ENCODE measurements around the gene MESD. TPM values are rescaled to one million over a fixed set of nuclear protein-coding genes. Genes with fewer than 3 reads are reported as not detected.

Gene MESD
- total RNA-seq, 1 experiment from 2014 or later: 13.7 TPM

GRCh38 chr15:81010086-81010485 lies 20.5 kb upstream of the MESD start:
- Histone ChIP-seq H3K27me3 (ENCODE audit: low read length) (no peaks in the 10 kb centered on the region), H3K79me2 (ENCODE audit: low read length) (no peaks in the 10 kb centered on the region), H3K4me2 (ENCODE audit: low read depth, low read length, poor library complexity, severe bottlenecking) (no peak overlapping the region), H3K9me2 (replicated peaks; ENCODE audit: insufficient read depth, low read length) (no peaks in the 10 kb centered on the region), H4K20me1 (ENCODE audit: insufficient read depth, low read depth, low read length) (0 out of 2 replicates have a peak, but pooled peaks cover 17% of the 10 kb centered on the region), H3K36me3 (ENCODE audit: insufficient read depth, low read length) (no peaks in the 10 kb centered on the region), H3K9me3 (ENCODE audit: low read length) (no peaks in the 10 kb centered on the region), H2AFZ (ENCODE audit: low read length) (no peak overlapping the region), H3K4me3 (ENCODE audit: low read length) (no peak overlapping the region), H3K27ac (ENCODE audit: low read length) (no peak overlapping the region), H3K9ac (ENCODE audit: low read length) (no peak overlapping the region), H3K4me1 (ENCODE audit: low read length) (no peaks in the 10 kb centered on the region)
- DNase-seq: no peak

GRCh38 chr15:81008312-81008711 lies 18.7 kb upstream of the MESD start:
- Histone ChIP-seq H3K4me3 (ENCODE audit: low read length) (no peak overlapping the region), H3K79me2 (ENCODE audit: low read length) (no peaks in the 10 kb centered on the region), H3K4me1 (ENCODE audit: low read length) (no peaks in the 10 kb centered on the region), H3K9me2 (replicated peaks; ENCODE audit: insufficient read depth, low read length) (no peaks in the 10 kb centered on the region), H4K20me1 (ENCODE audit: insufficient read depth, low read depth, low read length) (peaks cover 29% of the 10 kb centered on the region), H3K27me3 (ENCODE audit: low read length) (no peaks in the 10 kb centered on the region), H3K36me3 (ENCODE audit: insufficient read depth, low read length) (no peaks in the 10 kb centered on the region), H3K4me2 (ENCODE audit: low read depth, low read length, poor library complexity, severe bottlenecking) (no peak overlapping the region), H3K9me3 (ENCODE audit: low read length) (no peaks in the 10 kb centered on the region), H3K9ac (ENCODE audit: low read length) (no peak overlapping the region), H2AFZ (ENCODE audit: low read length) (no peak overlapping the region), H3K27ac (ENCODE audit: low read length) (no peak overlapping the region)
- DNase-seq: no peak

- Histone ChIP-seq H3K4me1 (ENCODE audit: low read length) (no peaks in the 10 kb centered on the region), H3K36me3 (ENCODE audit: insufficient read depth, low read length) (no peaks in the 10 kb centered on the region), H3K9ac (ENCODE audit: low read length) (no peak overlapping the region), H3K27me3 (ENCODE audit: low read length) (no peaks in the 10 kb centered on the region), H3K4me2 (ENCODE audit: low read depth, low read length, poor library complexity, severe bottlenecking) (no peak overlapping the region), H3K79me2 (ENCODE audit: low read length) (no peaks in the 10 kb centered on the region), H3K4me3 (ENCODE audit: low read length) (no peak overlapping the region), H3K27ac (ENCODE audit: low read length) (no peak overlapping the region), H4K20me1 (ENCODE audit: insufficient read depth, low read depth, low read length) (peaks cover 33% of the 10 kb centered on the region), H2AFZ (ENCODE audit: low read length) (no peak overlapping the region), H3K9me2 (replicated peaks; ENCODE audit: insufficient read depth, low read length) (no peaks in the 10 kb centered on the region), H3K9me3 (ENCODE audit: low read length) (no peaks in the 10 kb centered on the region)
- no peak for DNase-seq
These were observed 17.9 kb upstream of the MESD start for GRCh38 chr15:81007428-81008064.

GRCh38 chr15:81006124-81006523 lies 16.5 kb upstream of the MESD start:
- no peak overlapping the region for H3K4me3 ChIP-seq (ENCODE audit: low read length)
- H3K9me3 ChIP-seq (ENCODE audit: low read length): no peaks in the 10 kb centered on the region
- H2AFZ ChIP-seq (ENCODE audit: low read length): no peak overlapping the region
- no peak overlapping the region for H3K4me2 ChIP-seq (ENCODE audit: low read depth, low read length, poor library complexity, severe bottlenecking)
- no peaks in the 10 kb centered on the region for H3K36me3 ChIP-seq (ENCODE audit: insufficient read depth, low read length)
- no peaks in the 10 kb centered on the region for H3K79me2 ChIP-seq (ENCODE audit: low read length)
- peaks cover 11% of the 10 kb centered on the region for H3K4me1 ChIP-seq (ENCODE audit: low read length)
- H3K27ac ChIP-seq (ENCODE audit: low read length): no peak overlapping the region
- H4K20me1 ChIP-seq (ENCODE audit: insufficient read depth, low read depth, low read length): peaks cover 33% of the 10 kb centered on the region
- H3K9me2 ChIP-seq (replicated peaks; ENCODE audit: insufficient read depth, low read length): no peaks in the 10 kb centered on the region
- H3K27me3 ChIP-seq (ENCODE audit: low read length): no peaks in the 10 kb centered on the region
- H3K9ac ChIP-seq (ENCODE audit: low read length): no peak overlapping the region
- no peak for DNase-seq

- Histone ChIP-seq H3K36me3 (ENCODE audit: insufficient read depth, low read length) (no peaks in the 10 kb centered on the region), H3K27me3 (ENCODE audit: low read length) (no peaks in the 10 kb centered on the region; the same call in 1 of the 2 replicates), H3K9me2 (replicated peaks; ENCODE audit: insufficient read depth, low read length) (no peaks in the 10 kb centered on the region), H2AFZ (ENCODE audit: low read length) (no peak overlapping the region), H4K20me1 (ENCODE audit: insufficient read depth, low read depth, low read length) (peaks cover 27% of the 10 kb centered on the region), H3K9ac (ENCODE audit: low read length) (no peak overlapping the region), H3K79me2 (ENCODE audit: low read length) (no peaks in the 10 kb centered on the region), H3K4me1 (ENCODE audit: low read length) (peaks cover 21% of the 10 kb centered on the region), H3K4me3 (ENCODE audit: low read length) (no peak overlapping the region), H3K27ac (ENCODE audit: low read length) (no peak overlapping the region), H3K9me3 (ENCODE audit: low read length) (no peaks in the 10 kb centered on the region), H3K4me2 (ENCODE audit: low read depth, low read length, poor library complexity, severe bottlenecking) (no peak overlapping the region)
- no peak for DNase-seq
These were observed 13.4 kb upstream of the MESD start for GRCh38 chr15:81003097-81003350.

- Histone ChIP-seq H3K9ac (ENCODE audit: low read length) (peak overlapping the region; percentile 94), H4K20me1 (ENCODE audit: insufficient read depth, low read depth, low read length) (peaks cover 27% of the 10 kb centered on the region), H3K27me3 (ENCODE audit: low read length) (no peaks in the 10 kb centered on the region; the same call in 1 of the 2 replicates), H3K4me3 (ENCODE audit: low read length) (peak overlapping the region; percentile 83; the same call in 1 of the 2 replicates), H3K9me3 (ENCODE audit: low read length) (no peaks in the 10 kb centered on the region), H3K79me2 (ENCODE audit: low read length) (no peaks in the 10 kb centered on the region), H2AFZ (ENCODE audit: low read length) (no peak overlapping the region), H3K27ac (ENCODE audit: low read length) (no peak overlapping the region), H3K4me2 (ENCODE audit: low read depth, low read length, poor library complexity, severe bottlenecking) (peak overlapping the region; percentile 85), H3K9me2 (replicated peaks; ENCODE audit: insufficient read depth, low read length) (no peaks in the 10 kb centered on the region), H3K4me1 (ENCODE audit: low read length) (peaks cover 21% of the 10 kb centered on the region), H3K36me3 (ENCODE audit: insufficient read depth, low read length) (no peaks in the 10 kb centered on the region)
- no peak for DNase-seq
These were observed 12.9 kb upstream of the MESD start for GRCh38 chr15:81002331-81003096.

- peaks cover 21% of the 10 kb centered on the region for H3K4me1 ChIP-seq (ENCODE audit: low read length)
- H3K9ac ChIP-seq (ENCODE audit: low read length): peak overlapping the region; percentile 94
- H4K20me1 ChIP-seq (ENCODE audit: insufficient read depth, low read depth, low read length): peaks cover 27% of the 10 kb centered on the region
- no peaks in the 10 kb centered on the region for H3K9me3 ChIP-seq (ENCODE audit: low read length)
- no peaks in the 10 kb centered on the region for H3K9me2 ChIP-seq (replicated peaks; ENCODE audit: insufficient read depth, low read length)
- peak overlapping the region; percentile 83 for H3K4me3 ChIP-seq (ENCODE audit: low read length)
- H3K27me3 ChIP-seq (ENCODE audit: low read length): no peaks in the 10 kb centered on the region; the same call in 1 of the 2 replicates
- no peaks in the 10 kb centered on the region for H3K79me2 ChIP-seq (ENCODE audit: low read length)
- H3K4me2 ChIP-seq (ENCODE audit: low read depth, low read length, poor library complexity, severe bottlenecking): peak overlapping the region; percentile 85
- no peak for DNase-seq
- no peaks in the 10 kb centered on the region for H3K36me3 ChIP-seq (ENCODE audit: insufficient read depth, low read length)
- no peak overlapping the region for H2AFZ ChIP-seq (ENCODE audit: low read length)
- H3K27ac ChIP-seq (ENCODE audit: low read length): no peak overlapping the region
These were observed 12.4 kb upstream of the MESD start for GRCh38 chr15:81002009-81002330.

GRCh38 chr15:81001152-81002008 lies 11.8 kb upstream of the MESD start:
- Histone ChIP-seq H3K27me3 (ENCODE audit: low read length) (no peaks in the 10 kb centered on the region; the same call in 1 of the 2 replicates), H3K79me2 (ENCODE audit: low read length) (no peaks in the 10 kb centered on the region), H3K4me3 (ENCODE audit: low read length) (peak overlapping the region; percentile 83), H2AFZ (ENCODE audit: low read length) (peak overlapping the region; percentile 96; the same call in 1 of the 2 replicates), H4K20me1 (ENCODE audit: insufficient read depth, low read depth, low read length) (peaks cover 27% of the 10 kb centered on the region), H3K4me2 (ENCODE audit: low read depth, low read length, poor library complexity, severe bottlenecking) (peak overlapping the region; percentile 85), H3K9ac (ENCODE audit: low read length) (peak overlapping the region; percentile 94), H3K27ac (ENCODE audit: low read length) (no peak overlapping the region), H3K4me1 (ENCODE audit: low read length) (peaks cover 21% of the 10 kb centered on the region), H3K9me2 (replicated peaks; ENCODE audit: insufficient read depth, low read length) (no peaks in the 10 kb centered on the region), H3K36me3 (ENCODE audit: insufficient read depth, low read length) (no peaks in the 10 kb centered on the region), H3K9me3 (ENCODE audit: low read length) (no peaks in the 10 kb centered on the region)
- peak; percentile 67 for DNase-seq
